ENCODE results near the gene CFAP300.

Gene CFAP300

DNA sequence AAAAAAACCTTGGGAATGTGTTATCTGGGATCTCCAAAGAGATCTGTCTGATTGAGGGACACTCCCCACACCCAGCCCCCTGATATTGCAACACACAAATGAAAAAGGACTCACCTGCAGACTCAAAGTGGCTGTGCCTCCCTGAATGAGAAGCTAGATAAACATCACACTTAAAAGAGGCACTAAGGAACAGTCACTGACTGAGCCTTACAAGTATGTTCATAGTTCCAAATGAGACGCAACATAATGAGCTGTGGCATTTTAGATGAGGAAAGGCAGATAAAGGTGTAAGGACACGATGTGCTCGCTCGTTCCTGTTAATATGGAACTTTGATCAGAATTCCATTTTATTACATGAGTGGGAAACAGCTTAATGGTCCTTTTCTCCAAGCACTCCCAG, 21.0 kb upstream of the CFAP300 start:
- Histone ChIP-seq H3K9me3 (ENCODE audit: control insufficient read depth, low read depth, low read length) (no peaks in the 10 kb centered on the region), H3K9ac (ENCODE audit: low read length) (no peak overlapping the region), H3K27me3 (ENCODE audit: control insufficient read depth, insufficient read depth, low read length) (no peaks in the 10 kb centered on the region), H3K4me3 (ENCODE audit: low read length) (no peak overlapping the region), H3K4me1 (ENCODE audit: control insufficient read depth, low read depth, low read length) (no peaks in the 10 kb centered on the region), H3K27ac (ENCODE audit: low read length) (no peak overlapping the region), H3K36me3 (ENCODE audit: control insufficient read depth, low read depth, low read length) (no peaks in the 10 kb centered on the region)

DNA sequence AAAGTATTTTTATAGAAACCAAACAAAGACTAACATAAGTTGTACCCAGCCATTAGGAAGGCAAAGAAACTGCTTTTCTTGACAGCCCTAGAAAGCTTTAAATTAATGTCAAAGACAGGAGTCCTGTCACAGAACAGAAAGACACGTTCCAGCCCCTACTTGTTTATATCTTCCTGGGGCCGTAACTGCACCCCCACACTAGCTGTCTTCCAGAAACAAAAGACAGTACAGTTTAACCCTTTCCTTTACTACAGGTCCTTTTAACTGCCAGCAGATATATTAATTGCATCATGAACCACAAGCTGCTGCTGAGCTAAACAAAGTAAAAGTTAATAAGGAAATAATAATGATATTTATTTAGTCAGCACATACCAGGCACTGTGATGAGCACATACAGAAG, 20.3 kb upstream of the CFAP300 start:
- no peaks in the 10 kb centered on the region for H3K27me3 ChIP-seq (ENCODE audit: control insufficient read depth, insufficient read depth, low read length)
- no peaks in the 10 kb centered on the region for H3K9me3 ChIP-seq (ENCODE audit: control insufficient read depth, low read depth, low read length)
- H3K27ac ChIP-seq (ENCODE audit: low read length): no peak overlapping the region
- H3K4me3 ChIP-seq (ENCODE audit: low read length): no peak overlapping the region
- no peaks in the 10 kb centered on the region for H3K36me3 ChIP-seq (ENCODE audit: control insufficient read depth, low read depth, low read length)
- no peak overlapping the region for H3K9ac ChIP-seq (ENCODE audit: low read length)
- H3K4me1 ChIP-seq (ENCODE audit: control insufficient read depth, low read depth, low read length): no peaks in the 10 kb centered on the region

DNA sequence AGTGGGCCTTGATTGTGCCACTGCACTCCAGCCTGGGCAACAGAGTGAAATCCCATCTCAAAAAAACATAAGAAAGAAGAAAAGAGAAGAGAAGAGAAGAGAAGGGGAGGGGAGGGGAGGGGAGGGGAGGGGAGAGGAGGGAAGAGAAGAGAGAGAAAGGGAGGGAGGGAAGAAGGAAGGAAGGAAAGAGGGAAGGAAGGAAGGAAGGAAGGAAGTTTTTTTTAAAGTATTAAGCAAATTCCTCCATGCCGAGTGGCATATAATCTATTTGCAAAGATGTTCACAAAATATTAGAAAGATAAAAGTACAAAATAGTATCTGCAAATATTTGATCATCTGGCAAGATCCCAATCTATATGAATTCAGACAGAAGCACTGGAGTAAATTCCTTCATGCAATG, 10.5 kb upstream of the CFAP300 start:
- H3K4me3 ChIP-seq (ENCODE audit: low read length): no peak overlapping the region

DNA sequence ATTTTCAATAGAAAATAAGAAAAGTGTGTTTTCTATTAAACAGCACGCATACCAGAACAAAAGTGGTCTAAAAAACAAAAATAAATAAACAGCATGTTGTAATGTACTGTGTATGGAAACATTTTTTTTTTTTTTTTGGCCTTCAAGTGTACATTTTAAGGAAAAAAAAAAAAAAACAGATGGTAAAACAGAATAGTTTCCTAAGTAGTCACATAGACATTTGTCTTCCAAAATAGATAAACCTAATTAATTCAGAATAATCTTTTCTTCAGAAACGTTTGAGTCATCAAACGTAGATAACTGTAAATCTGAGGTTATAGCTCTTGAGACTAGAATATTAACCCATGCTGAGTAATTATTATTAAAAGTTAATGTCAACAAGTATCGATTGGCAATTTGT, 396 bp upstream of the CFAP300 start:
- no peaks in the 10 kb centered on the region for H3K27me3 ChIP-seq (ENCODE audit: control insufficient read depth, insufficient read depth, low read length)
- H3K4me1 ChIP-seq (ENCODE audit: control insufficient read depth, low read depth, low read length): no peaks in the 10 kb centered on the region
- H3K4me3 ChIP-seq (ENCODE audit: low read length): peak overlapping the region; percentile 59
- peak overlapping the region; percentile 56 for H3K9ac ChIP-seq (ENCODE audit: low read length)
- no peaks in the 10 kb centered on the region for H3K9me3 ChIP-seq (ENCODE audit: control insufficient read depth, low read depth, low read length)
- no peak overlapping the region for H3K27ac ChIP-seq (ENCODE audit: low read length)
- no peaks in the 10 kb centered on the region for H3K36me3 ChIP-seq (ENCODE audit: control insufficient read depth, low read depth, low read length)

More for the DNA sequence above, 10.5 kb upstream of the CFAP300 start:
- Histone ChIP-seq H3K9me3 (ENCODE audit: control insufficient read depth, low read depth, low read length) (no peaks in the 10 kb centered on the region), H3K4me1 (ENCODE audit: control insufficient read depth, low read depth, low read length) (no peaks in the 10 kb centered on the region), H3K9ac (ENCODE audit: low read length) (no peak overlapping the region), H3K36me3 (ENCODE audit: control insufficient read depth, low read depth, low read length) (no peaks in the 10 kb centered on the region), H3K27ac (ENCODE audit: low read length) (no peak overlapping the region), H3K27me3 (ENCODE audit: control insufficient read depth, insufficient read depth, low read length) (no peaks in the 10 kb centered on the region)

DNA sequence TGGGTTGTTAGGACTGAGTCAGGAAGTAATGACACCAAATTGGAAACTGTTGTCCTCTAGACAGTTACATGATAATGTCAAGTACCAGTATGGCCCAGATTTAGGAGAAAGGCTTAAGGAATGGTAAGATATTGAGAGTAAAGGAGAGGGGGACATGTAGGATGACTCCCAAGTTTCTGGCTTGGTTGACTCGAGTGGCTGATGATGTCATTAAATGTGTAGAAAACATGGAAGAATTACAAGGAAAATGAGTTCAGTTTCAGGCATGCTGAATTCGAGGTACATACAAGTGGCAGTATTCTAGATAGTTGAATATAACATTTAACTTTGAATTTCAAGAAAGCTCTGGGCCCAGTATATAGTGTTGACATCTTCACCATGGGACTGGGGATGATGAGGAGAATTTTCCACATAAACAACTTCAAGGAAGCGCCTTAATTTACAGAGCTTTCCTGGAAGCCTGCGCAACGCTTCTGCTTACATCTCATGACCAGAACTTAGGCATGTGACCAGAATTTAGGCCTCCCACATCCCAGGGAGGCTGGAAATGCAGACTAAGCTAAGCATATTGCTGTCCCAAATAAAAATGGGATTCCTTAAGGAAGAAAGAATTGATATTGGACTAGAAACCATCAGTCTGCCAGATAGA, 3.8 kb downstream of the CFAP300 start:
- Histone ChIP-seq H3K9me3 (ENCODE audit: control insufficient read depth, low read depth, low read length) (no peaks in the 10 kb centered on the region), H3K9ac (ENCODE audit: low read length) (no peak overlapping the region), H3K4me3 (ENCODE audit: low read length) (no peak overlapping the region), H3K36me3 (ENCODE audit: control insufficient read depth, low read depth, low read length) (no peaks in the 10 kb centered on the region), H3K4me1 (ENCODE audit: control insufficient read depth, low read depth, low read length) (no peaks in the 10 kb centered on the region), H3K27me3 (ENCODE audit: control insufficient read depth, insufficient read depth, low read length) (no peaks in the 10 kb centered on the region), H3K27ac (ENCODE audit: low read length) (no peak overlapping the region)

DNA sequence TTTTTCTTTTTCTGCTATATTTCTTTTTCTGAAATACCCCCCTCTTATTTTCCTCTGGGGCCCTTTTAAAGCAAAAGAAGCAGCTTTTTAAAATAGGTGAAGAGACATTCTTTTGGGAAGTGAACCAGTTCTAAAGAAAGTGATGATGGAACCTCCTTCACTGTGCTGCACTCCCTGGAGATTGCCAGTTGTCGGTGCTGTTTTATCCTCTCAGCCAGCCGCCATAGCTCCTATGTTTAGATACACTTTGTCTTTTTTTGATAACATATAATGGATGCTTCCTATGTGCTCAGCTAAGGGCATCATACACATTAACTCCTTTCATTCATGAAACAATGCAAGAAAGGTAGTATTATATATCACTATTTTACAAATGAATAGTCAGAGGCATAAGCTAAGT, 14.0 kb downstream of the CFAP300 start:
- Histone ChIP-seq H3K4me3 (ENCODE audit: low read length) (no peak overlapping the region), H3K27me3 (ENCODE audit: control insufficient read depth, insufficient read depth, low read length) (no peaks in the 10 kb centered on the region), H3K9me3 (ENCODE audit: control insufficient read depth, low read depth, low read length) (no peaks in the 10 kb centered on the region), H3K9ac (ENCODE audit: low read length) (no peak overlapping the region), H3K4me1 (ENCODE audit: control insufficient read depth, low read depth, low read length) (no peaks in the 10 kb centered on the region), H3K27ac (ENCODE audit: low read length) (no peak overlapping the region), H3K36me3 (ENCODE audit: control insufficient read depth, low read depth, low read length) (no peaks in the 10 kb centered on the region)

DNA sequence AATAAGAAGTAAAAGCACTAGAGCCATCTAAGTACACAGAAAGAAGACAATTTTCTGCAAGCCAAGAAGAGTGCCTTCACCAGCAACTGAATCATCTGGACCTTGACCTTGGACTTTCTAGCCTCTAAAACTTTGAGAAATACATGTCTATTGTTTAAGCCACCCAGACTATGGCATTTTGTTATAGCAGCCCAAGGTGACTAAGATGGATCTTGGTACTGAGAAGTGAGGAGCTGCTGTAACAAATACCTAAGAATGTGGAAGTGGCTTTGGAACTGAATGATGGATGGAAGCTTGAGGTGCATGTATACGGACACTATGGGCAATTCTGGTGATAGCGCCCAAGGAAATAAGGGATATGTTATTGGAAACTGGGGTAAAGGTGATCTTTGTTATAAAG, 14.9 kb downstream of the CFAP300 start:
- H3K27me3 ChIP-seq (ENCODE audit: control insufficient read depth, insufficient read depth, low read length): no peaks in the 10 kb centered on the region

DNA sequence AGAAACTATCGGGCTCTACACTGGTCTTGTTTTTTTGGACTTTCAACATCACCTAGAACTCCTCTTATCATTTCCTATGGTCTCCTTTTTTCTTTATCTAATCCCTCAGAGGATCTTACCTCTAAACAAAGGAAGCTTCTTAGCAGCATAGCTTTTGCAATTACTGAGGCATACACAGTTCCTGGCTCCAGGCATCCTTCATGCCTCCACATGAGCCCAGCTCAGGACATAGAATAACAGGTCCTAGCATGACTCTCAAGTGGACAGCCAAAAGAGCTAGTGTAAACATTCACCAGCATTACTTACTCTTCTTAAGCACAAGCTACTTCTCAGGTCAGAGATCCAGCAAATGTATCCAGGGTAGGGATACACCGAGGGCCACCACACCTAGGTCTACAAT, 17.1 kb downstream of the CFAP300 start:
- Histone ChIP-seq H3K27ac (ENCODE audit: low read length) (no peak overlapping the region), H3K36me3 (ENCODE audit: control insufficient read depth, low read depth, low read length) (no peaks in the 10 kb centered on the region)

More for the DNA sequence above, 14.9 kb downstream of the CFAP300 start:
- Histone ChIP-seq H3K36me3 (ENCODE audit: control insufficient read depth, low read depth, low read length) (no peaks in the 10 kb centered on the region), H3K4me1 (ENCODE audit: control insufficient read depth, low read depth, low read length) (no peaks in the 10 kb centered on the region), H3K27ac (ENCODE audit: low read length) (no peak overlapping the region), H3K9ac (ENCODE audit: low read length) (no peak overlapping the region), H3K4me3 (ENCODE audit: low read length) (no peak overlapping the region), H3K9me3 (ENCODE audit: control insufficient read depth, low read depth, low read length) (no peaks in the 10 kb centered on the region)

DNA sequence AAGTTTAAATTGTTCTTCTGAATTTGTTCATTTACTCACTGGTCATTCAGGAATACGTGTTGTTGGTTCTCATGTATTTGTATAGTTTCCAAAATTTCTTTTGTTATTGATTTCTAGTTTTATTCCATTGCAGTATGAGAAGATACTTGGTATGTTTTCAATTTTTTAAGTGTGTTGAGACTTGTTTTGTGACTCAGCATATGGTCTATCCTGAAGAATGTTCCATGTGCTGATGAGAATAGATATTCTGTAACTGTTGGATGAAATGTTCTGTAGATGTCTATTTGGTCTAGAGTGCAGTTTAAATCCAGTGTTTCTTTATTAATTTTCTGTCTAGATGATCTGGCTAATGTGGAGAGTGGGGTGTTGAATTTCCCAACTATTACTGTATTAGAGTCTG, 23.5 kb downstream of the CFAP300 start:
- Histone ChIP-seq H3K9me3 (ENCODE audit: control insufficient read depth, low read depth, low read length) (no peaks in the 10 kb centered on the region), H3K36me3 (ENCODE audit: control insufficient read depth, low read depth, low read length) (no peaks in the 10 kb centered on the region), H3K4me3 (ENCODE audit: low read length) (no peak overlapping the region), H3K27me3 (ENCODE audit: control insufficient read depth, insufficient read depth, low read length) (no peaks in the 10 kb centered on the region), H3K9ac (ENCODE audit: low read length) (no peak overlapping the region), H3K4me1 (ENCODE audit: control insufficient read depth, low read depth, low read length) (no peaks in the 10 kb centered on the region), H3K27ac (ENCODE audit: low read length) (no peak overlapping the region)

More for the DNA sequence above, 17.1 kb downstream of the CFAP300 start:
- no peak overlapping the region for H3K9ac ChIP-seq (ENCODE audit: low read length)
- no peaks in the 10 kb centered on the region for H3K9me3 ChIP-seq (ENCODE audit: control insufficient read depth, low read depth, low read length)
- no peaks in the 10 kb centered on the region for H3K27me3 ChIP-seq (ENCODE audit: control insufficient read depth, insufficient read depth, low read length)
- no peaks in the 10 kb centered on the region for H3K4me1 ChIP-seq (ENCODE audit: control insufficient read depth, low read depth, low read length)
- H3K4me3 ChIP-seq (ENCODE audit: low read length): no peak overlapping the region

DNA sequence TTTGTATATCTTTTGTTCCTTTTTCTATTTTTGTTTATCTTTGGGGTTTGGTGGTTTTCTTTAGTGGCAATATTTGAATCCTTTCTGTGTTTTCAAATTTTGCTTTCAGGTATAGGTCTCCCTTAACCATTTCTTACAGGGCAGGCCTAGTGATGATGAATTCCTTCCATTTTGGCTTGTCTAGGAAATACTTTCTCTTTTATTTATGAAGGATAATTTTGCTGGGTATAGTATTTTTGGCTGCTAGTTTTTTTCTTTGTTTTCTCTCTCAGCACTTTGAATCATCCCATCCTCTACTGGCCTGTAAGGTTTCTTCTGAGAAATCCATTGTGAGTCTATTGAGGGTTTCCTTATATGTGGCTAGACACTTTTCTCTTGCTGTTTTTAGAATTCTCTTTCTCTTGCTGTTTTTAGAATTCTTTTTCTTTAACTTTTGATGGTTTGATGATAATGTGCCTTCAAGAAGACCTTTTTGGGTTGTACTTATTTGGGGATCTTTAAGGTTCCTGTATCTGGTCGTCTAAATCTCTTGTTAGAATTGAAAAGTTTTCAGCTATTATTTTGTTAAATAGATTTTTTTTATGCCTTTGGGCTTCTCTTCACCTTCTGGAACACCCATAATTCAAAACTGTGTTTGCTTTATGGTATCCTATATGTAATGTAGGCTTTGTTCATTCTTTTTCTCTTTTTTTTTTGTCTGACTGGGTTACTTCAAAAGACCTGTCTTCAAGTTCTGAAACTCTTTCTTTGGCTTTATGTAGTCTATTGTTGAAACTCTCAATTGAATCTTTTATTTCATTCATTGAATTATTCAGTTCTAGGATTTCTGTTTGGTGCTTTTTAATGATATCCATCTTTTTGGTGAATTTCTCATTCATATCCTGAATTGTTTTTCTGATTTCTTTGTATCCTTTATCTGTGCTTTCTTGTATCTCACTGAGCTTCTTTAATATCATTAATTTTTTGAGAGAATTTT, 24.5 kb downstream of the CFAP300 start:
- Histone ChIP-seq H3K9me3 (ENCODE audit: control insufficient read depth, low read depth, low read length) (no peaks in the 10 kb centered on the region), H3K4me1 (ENCODE audit: control insufficient read depth, low read depth, low read length) (no peaks in the 10 kb centered on the region), H3K27ac (ENCODE audit: low read length) (no peak overlapping the region), H3K4me3 (ENCODE audit: low read length) (no peak overlapping the region), H3K9ac (ENCODE audit: low read length) (no peak overlapping the region), H3K36me3 (ENCODE audit: control insufficient read depth, low read depth, low read length) (no peaks in the 10 kb centered on the region), H3K27me3 (ENCODE audit: control insufficient read depth, insufficient read depth, low read length) (no peaks in the 10 kb centered on the region)

DNA sequence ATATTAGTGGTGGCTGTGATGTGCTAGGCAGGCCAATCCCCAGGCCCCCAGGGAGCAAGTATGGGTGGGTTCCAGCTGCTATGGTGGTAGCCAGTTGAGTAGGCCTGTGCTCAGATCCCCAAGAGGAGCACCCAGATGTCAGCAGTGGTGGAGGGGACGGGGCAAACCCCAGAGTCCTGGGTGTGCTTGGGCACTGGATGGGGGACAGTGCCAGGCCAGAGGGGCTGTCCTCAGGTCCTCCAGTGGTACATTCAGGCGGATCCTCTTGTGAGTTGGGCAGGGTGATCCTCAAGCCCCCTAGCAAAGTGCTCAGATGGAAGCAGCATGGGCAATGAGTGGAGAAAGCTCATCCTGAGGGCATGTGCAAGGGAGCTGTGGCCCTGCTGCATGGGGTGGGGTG, 26.0 kb downstream of the CFAP300 start:
- no peaks in the 10 kb centered on the region for H3K4me1 ChIP-seq (ENCODE audit: control insufficient read depth, low read depth, low read length)
- no peak overlapping the region for H3K27ac ChIP-seq (ENCODE audit: low read length)
- H3K36me3 ChIP-seq (ENCODE audit: control insufficient read depth, low read depth, low read length): no peaks in the 10 kb centered on the region
- no peaks in the 10 kb centered on the region for H3K9me3 ChIP-seq (ENCODE audit: control insufficient read depth, low read depth, low read length)
- no peak overlapping the region for H3K4me3 ChIP-seq (ENCODE audit: low read length)
- H3K9ac ChIP-seq (ENCODE audit: low read length): no peak overlapping the region
- no peaks in the 10 kb centered on the region for H3K27me3 ChIP-seq (ENCODE audit: control insufficient read depth, insufficient read depth, low read length)

All from iPS-18a (cell line).